ENCODE measurements around the gene KLHL42.
"Not testable (repeated sequence)": the region's sequence is repeated elsewhere in the genome, so short reads cannot be mapped to it uniquely, and the experiment has no call there.

Gene KLHL42

GRCh38 chr12:27818401-27818918 is 38.4 kb downstream of the KLHL42 start:
- DNase-seq = no peak

- DNase-seq = no peak
Observed at GRCh38 chr12:27820564-27820963, 40.5 kb downstream of the KLHL42 start.

GRCh38 chr12:27821259-27821973 is 41.4 kb downstream of the KLHL42 start:
- DNase-seq = peak; percentile 43

- no peak for DNase-seq
Observed at GRCh38 chr12:27822076-27822712, 42.2 kb downstream of the KLHL42 start.

GRCh38 chr12:27823038-27823437 is 43.0 kb downstream of the KLHL42 start:
- DNase-seq = no peak

- no peak for DNase-seq
Observed at GRCh38 chr12:27824126-27824842, 44.3 kb downstream of the KLHL42 start.

- DNase-seq = no peak
Observed at GRCh38 chr12:27826076-27826475, 46.0 kb downstream of the KLHL42 start.

GRCh38 chr12:27828196-27828595 is 48.2 kb downstream of the KLHL42 start:
- no peak for DNase-seq

GRCh38 chr12:27838543-27839185 is 58.6 kb downstream of the KLHL42 start:
- no peak for DNase-seq

GRCh38 chr12:27840229-27840999 is 60.4 kb downstream of the KLHL42 start:
- no peak for DNase-seq

- no peak for DNase-seq
Observed at GRCh38 chr12:27841392-27841882, 61.4 kb downstream of the KLHL42 start.

- no peak for DNase-seq
Observed at GRCh38 chr12:27843714-27844245, 63.7 kb downstream of the KLHL42 start.

- no peak for DNase-seq
Observed at GRCh38 chr12:27844366-27845090, 64.5 kb downstream of the KLHL42 start.

GRCh38 chr12:27845187-27845586 is 65.2 kb downstream of the KLHL42 start:
- DNase-seq = no peak

- DNase-seq = not testable (repeated sequence)
Observed at GRCh38 chr12:27845706-27846105, 65.7 kb downstream of the KLHL42 start.

GRCh38 chr12:27847293-27847692 is 67.3 kb downstream of the KLHL42 start:
- not testable (repeated sequence) for DNase-seq

GRCh38 chr12:27851311-27851710 is 71.3 kb downstream of the KLHL42 start:
- DNase-seq = no peak

- no peak for DNase-seq
Observed at GRCh38 chr12:27852117-27852516, 72.1 kb downstream of the KLHL42 start.
